HG03139 (cell line): Measurements from ENCODE around the gene SLC49A3.
"Not testable (repeated sequence)": the region's sequence is repeated elsewhere in the genome, so short reads cannot be mapped to it uniquely, and the experiment has no call there.

ENCODE experiments used
- ATAC-seq: cut with Tn5 transposase; IDR thresholded peaks from one replicate; pipeline ENCODE4 v1.9.1; 2021; ENCODE audit not compliant: unreplicated experiment

Gene SLC49A3

DNA sequence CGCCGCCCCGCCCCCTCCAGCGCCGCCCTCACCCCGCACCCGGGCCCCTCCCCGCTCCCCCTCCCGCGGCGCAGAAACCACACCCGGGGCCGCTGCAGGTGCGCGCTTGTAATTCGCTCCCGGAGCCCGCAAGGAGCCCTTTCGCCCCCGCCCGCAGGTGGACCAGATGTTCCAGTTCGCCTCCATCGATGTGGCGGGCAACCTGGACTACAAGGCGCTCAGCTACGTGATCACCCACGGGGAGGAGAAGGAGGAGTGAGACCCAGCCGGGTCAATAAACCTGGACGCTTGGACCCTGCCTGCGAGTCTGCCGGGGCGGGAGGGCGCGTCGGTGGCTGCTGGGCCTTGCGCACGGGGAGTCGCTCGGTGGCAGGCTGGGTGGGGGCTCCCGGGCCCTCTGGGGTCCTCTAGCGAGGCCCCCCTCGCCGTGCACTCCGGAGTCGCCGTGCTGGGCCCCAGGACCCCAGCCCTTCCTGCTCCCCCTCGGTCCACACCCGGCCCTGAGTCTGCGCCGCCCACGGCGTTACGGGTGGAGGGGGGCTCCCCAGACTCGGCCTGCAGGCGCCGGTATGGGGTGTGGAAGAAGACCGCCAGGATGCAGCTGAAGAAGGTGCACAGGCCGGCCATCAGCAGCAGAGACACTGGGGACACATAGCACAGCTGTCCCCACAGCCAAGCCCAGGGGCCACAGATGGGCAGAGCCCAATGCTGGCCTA, 7.1 kb downstream of the SLC49A3 start:
- no peak for ATAC-seq

GRCh38 chr4:680928-681645, 7.9 kb downstream of the SLC49A3 start:
- no peak for ATAC-seq

DNA sequence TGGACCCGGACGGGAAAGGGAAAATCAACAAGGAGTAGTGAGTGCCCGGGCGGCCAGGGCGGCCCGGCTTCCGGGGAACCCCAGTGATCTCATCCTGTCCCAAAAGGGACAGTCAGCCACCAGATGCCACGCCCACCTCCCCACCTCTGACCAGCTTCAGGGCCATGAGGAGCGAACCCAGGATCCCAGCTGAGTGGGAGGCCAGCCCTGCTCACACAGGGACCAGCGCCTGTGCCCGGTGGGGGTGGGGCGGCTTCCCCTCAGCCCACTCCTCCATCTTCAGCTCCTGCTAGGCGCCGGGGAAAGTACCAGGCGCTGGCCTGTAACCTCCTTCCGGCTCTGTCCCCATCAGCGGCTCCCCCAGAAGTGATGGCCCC, 8.4 kb downstream of the SLC49A3 start:
- no peak for ATAC-seq

- ATAC-seq: no peak
Measured at GRCh38 chr4:680091-680490, 8.9 kb downstream of the SLC49A3 start.

- ATAC-seq: no peak
Measured at GRCh38 chr4:679629-680028, 9.3 kb downstream of the SLC49A3 start.

DNA sequence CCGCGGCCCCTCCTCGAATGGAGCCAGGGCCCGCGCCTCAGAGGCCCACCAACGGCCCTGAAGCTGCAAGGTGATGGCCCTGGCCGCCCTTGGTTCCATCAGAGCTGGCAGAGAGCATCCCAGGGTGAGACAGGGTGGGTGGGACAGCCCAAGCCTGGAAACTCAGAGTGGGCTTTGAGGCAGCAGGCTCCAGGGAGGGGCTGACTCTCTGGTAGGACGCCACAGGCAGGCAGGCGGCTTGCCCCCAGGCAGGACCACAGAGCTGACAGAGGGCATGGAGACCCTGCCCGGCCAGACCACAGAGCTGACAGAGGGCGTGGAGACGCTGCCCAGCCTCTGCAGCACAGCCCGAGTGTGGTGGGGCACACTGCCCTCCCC, 9.9 kb downstream of the SLC49A3 start:
- no peak for ATAC-seq

DNA sequence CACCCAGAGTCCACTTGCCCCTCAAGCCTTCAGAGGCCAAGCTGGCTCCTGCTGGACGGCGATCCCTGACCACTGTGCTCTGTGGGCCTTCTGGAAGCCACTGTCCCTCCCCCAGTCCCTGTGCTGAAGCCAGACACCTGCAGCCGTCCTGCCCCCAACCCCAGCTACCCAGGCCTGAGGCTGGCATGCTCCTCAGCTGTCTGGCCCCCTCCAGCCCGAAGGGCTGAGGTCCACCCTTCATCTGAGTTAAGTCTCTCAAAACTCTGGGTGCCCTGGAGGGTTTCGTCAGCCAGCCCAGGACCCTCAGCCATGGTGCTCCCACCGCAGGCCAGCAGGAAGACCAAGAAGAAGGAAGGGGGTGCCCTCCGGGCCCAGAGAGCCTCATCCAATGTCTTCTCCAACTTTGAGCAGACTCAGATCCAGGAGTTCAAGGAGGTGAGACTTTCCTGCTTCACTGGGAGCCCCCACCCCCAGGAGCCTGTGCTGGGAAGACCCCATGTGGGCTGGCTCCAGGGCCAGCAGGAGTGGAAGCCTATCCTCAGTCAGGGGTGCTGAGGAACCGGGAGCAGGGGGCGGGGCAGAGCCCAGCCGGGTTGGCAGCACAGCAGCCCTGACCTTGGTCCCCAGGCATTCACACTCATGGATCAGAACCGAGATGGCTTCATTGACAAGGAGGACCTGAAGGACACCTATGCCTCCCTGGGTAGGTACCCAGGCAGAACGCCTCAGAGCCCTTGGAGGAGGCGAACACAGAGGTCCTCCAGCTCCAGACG, 10.4 kb downstream of the SLC49A3 start:
- no peak for ATAC-seq

- no peak for ATAC-seq
Measured at GRCh38 chr4:677431-678293, 11.3 kb downstream of the SLC49A3 start.

GRCh38 chr4:676871-677235, 12.1 kb downstream of the SLC49A3 start:
- no peak for ATAC-seq

DNA sequence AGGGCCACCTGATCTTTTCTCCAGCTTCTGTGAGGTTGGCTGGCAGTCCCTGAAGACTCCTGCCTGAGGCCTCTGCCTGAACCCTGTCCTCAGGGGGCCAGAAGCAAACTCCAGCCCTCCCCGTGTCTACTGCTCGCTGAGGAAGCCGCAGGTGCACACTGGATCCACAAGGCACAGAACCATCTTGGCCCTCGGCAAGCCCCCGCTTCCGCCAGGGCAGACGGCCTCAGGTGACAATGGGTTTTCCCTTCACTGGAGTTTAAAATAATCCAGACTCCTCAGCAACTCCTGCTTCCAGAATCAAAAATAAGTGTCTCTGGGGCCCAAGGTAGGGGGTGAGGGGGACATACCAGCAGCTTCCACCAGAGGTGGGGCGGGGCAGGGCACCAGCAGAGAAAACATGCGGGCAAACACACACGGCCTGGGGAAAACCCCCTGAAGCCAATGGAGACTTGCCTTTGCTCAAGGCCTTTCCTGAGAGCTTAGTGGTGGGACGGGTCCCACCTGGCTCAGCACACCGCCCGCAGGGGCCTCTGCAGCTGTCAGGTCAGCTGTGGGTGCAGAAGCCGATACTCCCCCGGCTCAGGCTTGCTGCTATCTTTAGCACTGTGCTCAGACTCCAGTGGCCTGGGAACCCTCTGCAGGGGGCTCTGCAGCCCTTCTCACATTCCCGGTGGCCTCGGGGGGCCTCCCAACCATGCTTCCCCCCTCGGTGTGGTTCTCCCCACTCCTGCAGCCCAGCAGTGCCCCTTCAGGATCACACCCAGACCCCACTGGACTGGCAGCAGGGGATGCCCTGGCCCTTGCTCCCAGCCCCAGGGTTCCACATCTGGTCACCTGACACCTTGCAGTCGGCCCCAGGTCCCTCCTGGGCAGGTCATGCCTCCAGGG, 12.7 kb downstream of the SLC49A3 start:
- no peak for ATAC-seq

GRCh38 chr4:675036-675882, 13.7 kb downstream of the SLC49A3 start:
- no peak for ATAC-seq

DNA sequence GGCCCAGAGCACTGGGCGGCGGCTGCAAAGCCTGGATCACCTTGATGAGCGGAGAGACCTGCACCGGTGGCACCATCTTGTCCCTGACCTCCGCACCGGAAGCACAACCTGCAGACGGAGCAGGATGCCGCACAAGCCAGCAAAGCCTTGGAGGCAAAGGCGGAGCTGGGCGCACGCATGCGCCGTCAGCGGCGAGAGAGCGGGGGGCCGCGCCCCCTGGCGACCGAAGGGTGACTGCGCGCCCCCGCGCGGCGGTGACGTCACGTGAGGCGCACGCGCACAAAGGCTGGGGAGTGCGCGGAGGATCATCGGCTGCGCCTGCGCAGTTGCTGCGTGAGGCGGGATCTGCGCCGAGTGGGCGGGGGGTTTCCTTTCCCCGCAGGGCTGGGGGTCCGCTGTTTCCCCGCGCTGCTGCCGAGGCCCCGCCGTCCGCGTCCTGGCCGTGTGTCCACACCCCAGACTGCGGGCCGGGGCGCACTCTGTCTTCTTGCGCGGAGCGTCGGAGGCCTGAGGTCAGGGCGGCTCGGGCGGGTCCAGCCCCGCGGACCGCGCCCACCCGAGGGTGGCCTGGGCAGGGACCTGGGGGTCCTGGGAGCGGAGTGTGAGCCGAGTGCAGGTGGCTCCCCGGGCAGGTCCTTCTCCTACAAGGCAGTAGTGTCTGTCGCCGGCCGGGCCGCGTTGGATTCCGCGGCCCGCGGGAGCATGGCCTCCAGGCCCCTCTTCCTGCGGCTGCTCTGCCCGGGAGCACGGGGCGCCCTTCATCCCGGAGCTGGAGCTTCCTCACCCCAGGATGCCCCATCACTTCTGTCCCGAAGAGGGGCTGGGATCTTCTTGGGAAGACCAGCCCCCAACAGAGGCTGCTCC, 14.5 kb downstream of the SLC49A3 start, which contains the start of the genes ATP5ME and MYL5:
ATP5ME (minus strand) TSS at position 105 of the 864 bp plus-strand sequence; CDS start at position 76, 29 bp downstream.
MYL5 (plus strand) TSS at position 371 of the 864 bp plus-strand sequence. CDS start 3,485 bp downstream, outside the sequence.
- peak; percentile 73 for ATAC-seq

- no peak for ATAC-seq
Measured at GRCh38 chr4:673349-674091, 15.4 kb downstream of the SLC49A3 start.

GRCh38 chr4:671769-672168, 17.2 kb downstream of the SLC49A3 start:
- no peak for ATAC-seq

- not testable (repeated sequence) for ATAC-seq
Measured at GRCh38 chr4:669806-670559, 19.0 kb downstream of the SLC49A3 start.

- not testable (repeated sequence) for ATAC-seq
Measured at GRCh38 chr4:668219-668618, 20.7 kb downstream of the SLC49A3 start.

DNA sequence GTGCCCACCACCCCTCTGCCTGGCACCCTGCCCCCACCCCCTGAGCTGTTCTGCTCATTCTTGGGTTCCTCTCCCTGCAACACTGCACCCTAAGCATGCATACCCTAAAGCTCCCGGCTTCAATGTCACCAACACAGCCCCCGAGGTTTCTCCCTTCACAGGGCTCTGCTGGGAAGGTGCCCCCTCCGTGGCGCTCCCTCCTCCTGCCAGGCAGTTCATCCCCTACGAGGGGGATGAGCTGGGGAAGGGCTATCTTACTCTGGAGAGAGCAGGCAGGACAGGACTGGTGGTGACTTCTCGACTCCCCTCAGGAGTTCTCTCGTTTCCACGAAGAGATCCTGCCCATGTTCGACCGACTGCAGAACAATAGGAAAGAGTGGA, 21.4 kb downstream of the SLC49A3 start:
- ATAC-seq: no peak
